ENCODE data around the gene BARHL1.

BARHL1 gene

GRCh38 chr9:132626285-132626684, 43.9 kb downstream of the BARHL1 start:
- DNase-seq = no peak
- Mint-ChIP-seq H3K27ac (peak overlapping the region; percentile 82), H3K27me3 (ENCODE audit: low read depth, poor library complexity) (peaks cover 2% of the 10 kb centered on the region), H3K36me3 (ENCODE audit: low read depth) (peaks cover 50% of the 10 kb centered on the region), H3K9me3 (no peaks in the 10 kb centered on the region), H3K4me1 (peaks cover 34% of the 10 kb centered on the region), H3K4me3 (no peak overlapping the region)
- TF ChIP-seq CTCF (IDR thresholded peaks at IDR 0.05) = no peak

- H3K27me3 Mint-ChIP-seq (ENCODE audit: low read depth, poor library complexity) = peaks cover 2% of the 10 kb centered on the region
- DNase-seq = no peak
- no peak for TF ChIP-seq CTCF (IDR thresholded peaks at IDR 0.05)
- H3K27ac Mint-ChIP-seq = peak overlapping the region; percentile 16
- no peaks in the 10 kb centered on the region for H3K9me3 Mint-ChIP-seq
- no peak overlapping the region for H3K4me3 Mint-ChIP-seq
- H3K36me3 Mint-ChIP-seq (ENCODE audit: low read depth) = peaks cover 57% of the 10 kb centered on the region
- H3K4me1 Mint-ChIP-seq = peaks cover 31% of the 10 kb centered on the region
Measured at GRCh38 chr9:132627106-132627505, 44.7 kb downstream of the BARHL1 start.

- Mint-ChIP-seq H3K9me3 (no peaks in the 10 kb centered on the region), H3K4me3 (no peak overlapping the region), H3K36me3 (ENCODE audit: low read depth) (peaks cover 56% of the 10 kb centered on the region), H3K27me3 (ENCODE audit: low read depth, poor library complexity) (peaks cover 2% of the 10 kb centered on the region), H3K27ac (peak overlapping the region; percentile 16), H3K4me1 (peaks cover 26% of the 10 kb centered on the region)
- no peak for TF ChIP-seq CTCF (IDR thresholded peaks at IDR 0.05)
- no peak for DNase-seq
Measured at GRCh38 chr9:132627594-132627993, 45.2 kb downstream of the BARHL1 start.

GRCh38 chr9:132628746-132629145, 46.3 kb downstream of the BARHL1 start:
- Mint-ChIP-seq H3K36me3 (ENCODE audit: low read depth) (peaks cover 58% of the 10 kb centered on the region), H3K27me3 (ENCODE audit: low read depth, poor library complexity) (peaks cover 2% of the 10 kb centered on the region), H3K4me1 (peaks cover 26% of the 10 kb centered on the region), H3K27ac (no peak overlapping the region), H3K4me3 (no peak overlapping the region), H3K9me3 (no peaks in the 10 kb centered on the region)
- TF ChIP-seq CTCF (IDR thresholded peaks at IDR 0.05) = no peak
- no peak for DNase-seq

- H3K4me3 Mint-ChIP-seq = no peak overlapping the region
- peaks cover 2% of the 10 kb centered on the region for H3K27me3 Mint-ChIP-seq (ENCODE audit: low read depth, poor library complexity)
- peaks cover 57% of the 10 kb centered on the region for H3K36me3 Mint-ChIP-seq (ENCODE audit: low read depth)
- no peak for TF ChIP-seq CTCF (IDR thresholded peaks at IDR 0.05)
- H3K4me1 Mint-ChIP-seq = peaks cover 26% of the 10 kb centered on the region
- no peaks in the 10 kb centered on the region for H3K9me3 Mint-ChIP-seq
- DNase-seq = no peak
- H3K27ac Mint-ChIP-seq = no peak overlapping the region
Measured at GRCh38 chr9:132630116-132630515, 47.7 kb downstream of the BARHL1 start.

- H3K9me3 Mint-ChIP-seq = no peaks in the 10 kb centered on the region
- no peak for DNase-seq
- no peaks in the 10 kb centered on the region for H3K27me3 Mint-ChIP-seq (ENCODE audit: low read depth, poor library complexity)
- H3K4me3 Mint-ChIP-seq = no peak overlapping the region
- H3K27ac Mint-ChIP-seq = no peak overlapping the region
- peaks cover 26% of the 10 kb centered on the region for H3K4me1 Mint-ChIP-seq
- peaks cover 53% of the 10 kb centered on the region for H3K36me3 Mint-ChIP-seq (ENCODE audit: low read depth)
- TF ChIP-seq CTCF (IDR thresholded peaks at IDR 0.05) = no peak
Measured at GRCh38 chr9:132630811-132631210, 48.4 kb downstream of the BARHL1 start.

Measured in nephron progenitor cell (in vitro differentiated cells).